Neuron (in vitro differentiated cells): Measurements from ENCODE around the gene UBE2E1.
"Not testable (repeated sequence)": the region's sequence is repeated elsewhere in the genome, so short reads cannot be mapped to it uniquely, and the experiment has no call there.

Source experiments
- H2AFZ ChIP-seq: one replicate; pipeline ENCODE4 v1.6.1; 2013; ENCODE audit warnings: low read depth, mild to moderate bottlenecking, inconsistent platforms, low read length, moderate library complexity
- H3K27me3 ChIP-seq: one replicate; pipeline ENCODE4 v1.6.1; 2013; ENCODE audit warnings: low read length; ENCODE audit not compliant: insufficient read depth
- H3K36me3 ChIP-seq: one replicate; pipeline ENCODE4 v1.6.1; 2013; ENCODE audit warnings: low read length; ENCODE audit not compliant: insufficient read depth
- H3K4me1 ChIP-seq: one replicate; pipeline ENCODE4 v1.6.1; 2013; ENCODE audit warnings: low read length; ENCODE audit not compliant: insufficient read depth
- H3K4me3 ChIP-seq: 2 replicates; pipeline ENCODE4 v1.5.1; 2013; ENCODE audit warnings: mild to moderate bottlenecking, low read length, moderate library complexity
- H3K9me3 ChIP-seq: one replicate; pipeline ENCODE4 v1.6.1; 2013; ENCODE audit warnings: low read length

The UBE2E1 gene

DNA sequence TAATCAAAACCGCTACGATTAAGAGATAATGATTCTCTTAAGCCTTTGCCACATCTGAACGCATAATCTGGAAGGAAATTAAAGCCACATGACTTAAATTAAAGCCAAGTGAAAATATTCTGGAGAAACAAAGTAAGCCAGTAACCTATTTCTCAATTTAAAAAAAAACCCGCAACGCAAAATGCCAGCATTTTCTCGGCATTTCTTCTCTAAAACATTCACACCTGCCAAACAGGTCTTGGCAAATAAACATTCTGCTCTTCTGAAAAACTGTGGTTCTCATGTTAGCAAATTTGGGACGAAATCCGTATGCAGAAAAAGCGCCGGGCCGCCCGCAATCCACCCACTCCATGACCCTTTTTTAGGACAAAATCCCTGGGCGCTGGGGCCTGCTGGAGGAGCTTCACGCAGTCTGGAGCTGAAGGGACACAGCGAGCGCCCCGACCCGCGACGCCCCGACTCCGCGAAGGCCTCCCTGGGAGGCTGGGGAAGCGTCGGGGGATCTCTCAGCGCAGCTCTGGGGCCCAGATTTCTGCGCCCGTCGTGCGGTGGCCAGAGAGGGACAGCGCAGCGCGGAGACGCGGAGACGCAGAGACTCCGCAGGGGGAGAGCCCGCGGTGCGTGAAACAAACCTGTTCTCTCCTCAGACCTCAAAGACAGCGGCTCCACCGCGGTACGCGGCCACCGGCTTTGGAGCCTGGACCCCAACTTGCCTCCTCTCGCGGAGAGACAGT, 110.6 kb downstream of the UBE2E1 start:
- Histone ChIP-seq H3K9me3 (no peaks in the 10 kb centered on the region), H3K4me1 (peaks cover 30% of the 10 kb centered on the region), H3K27me3 (no peaks in the 10 kb centered on the region), H3K36me3 (peaks cover 28% of the 10 kb centered on the region), H3K4me3 (peak overlapping the region; percentile 86), H2AFZ (peak overlapping the region; percentile 82)

DNA sequence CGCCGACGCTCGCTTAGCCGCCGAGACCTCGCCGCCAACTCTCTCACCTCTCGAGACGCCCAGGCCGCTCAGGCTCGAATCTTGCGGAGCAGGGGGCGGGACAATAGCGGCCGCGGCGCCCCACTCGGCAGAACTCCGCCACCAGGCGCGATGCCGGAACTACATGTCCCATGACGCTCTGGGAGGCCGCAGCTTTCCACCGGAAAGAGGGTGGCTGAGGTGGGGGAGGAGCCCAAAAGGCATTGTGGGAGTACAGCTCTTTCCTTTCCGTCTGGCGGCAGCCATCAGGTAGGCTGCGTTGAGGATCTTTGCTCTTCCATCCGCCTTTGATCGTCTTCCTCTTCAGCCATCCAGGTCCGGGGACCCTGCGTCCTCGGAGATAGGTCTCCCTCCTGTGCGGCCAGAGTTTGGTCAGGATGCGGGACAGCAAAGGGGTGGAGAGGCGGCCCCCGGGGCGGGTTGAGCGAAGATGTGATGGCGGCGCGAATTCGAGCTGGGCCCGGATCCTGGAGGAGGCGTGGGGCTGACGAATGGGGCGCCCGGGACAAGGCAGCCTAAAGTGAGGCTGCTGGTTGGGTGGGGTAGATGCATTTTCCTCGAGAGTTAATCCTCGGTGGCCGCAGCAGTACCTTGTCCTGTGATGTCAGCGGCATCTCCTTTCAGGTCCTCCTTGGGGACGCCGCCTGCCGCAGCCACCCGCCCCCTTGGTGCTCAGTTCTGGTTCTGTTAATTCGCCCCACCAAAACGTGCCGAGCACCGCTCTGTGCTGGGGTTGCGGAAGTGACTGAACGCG, 111.3 kb downstream of the UBE2E1 start, which contains the start of the genes NKIRAS1 and RPL15:
TSS of gene NKIRAS1 (minus strand) at position 105 of the 793 bp plus-strand sequence. CDS start 6,086 bp downstream, outside the sequence.
TSS of gene RPL15 (plus strand) at position 247 of the 793 bp plus-strand sequence. CDS start 728 bp downstream, outside the sequence.
- Histone ChIP-seq H3K36me3 (peaks cover 28% of the 10 kb centered on the region), H2AFZ (peak within 1 kb of the TSS; percentile 82), H3K4me3 (peak within 1 kb of the TSS; percentile 86), H3K27me3 (no peaks in the 10 kb centered on the region), H3K9me3 (no peaks in the 10 kb centered on the region), H3K4me1 (peaks cover 30% of the 10 kb centered on the region)

DNA sequence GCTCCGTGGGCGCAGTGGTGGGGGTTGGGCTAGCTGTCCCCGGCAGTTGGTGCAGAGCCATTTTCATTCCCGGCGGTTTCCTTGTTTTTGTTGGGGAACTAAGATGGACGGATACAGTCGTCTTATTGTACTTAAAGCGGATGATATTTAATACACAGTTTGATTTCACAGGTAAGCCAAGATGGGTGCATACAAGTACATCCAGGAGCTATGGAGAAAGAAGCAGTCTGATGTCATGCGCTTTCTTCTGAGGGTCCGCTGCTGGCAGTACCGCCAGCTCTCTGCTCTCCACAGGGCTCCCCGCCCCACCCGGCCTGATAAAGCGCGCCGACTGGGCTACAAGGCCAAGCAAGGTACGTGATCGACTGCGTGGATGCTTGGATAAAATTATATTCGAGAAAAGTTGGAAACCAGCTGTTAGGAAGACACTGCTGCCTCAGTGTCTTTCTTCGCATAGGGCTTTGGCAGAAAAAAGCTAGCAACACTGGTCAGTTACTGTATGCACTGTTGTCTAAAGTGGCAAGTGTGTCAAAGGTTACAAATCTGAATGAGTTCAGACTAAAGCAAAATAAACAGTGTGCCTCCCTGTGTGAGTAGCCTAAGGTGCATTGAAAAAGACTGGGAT, 112.0 kb downstream of the UBE2E1 start:
- Histone ChIP-seq H3K36me3 (peaks cover 28% of the 10 kb centered on the region), H3K4me1 (peaks cover 30% of the 10 kb centered on the region), H3K4me3 (peak overlapping the region; percentile 86)
- H3K9me3 ChIP-seq, H2AFZ ChIP-seq, H3K27me3 ChIP-seq: not testable (repeated sequence)

- H3K36me3 ChIP-seq = peaks cover 28% of the 10 kb centered on the region
- H3K27me3 ChIP-seq, H3K9me3 ChIP-seq, H2AFZ ChIP-seq: not testable (repeated sequence)
- peaks cover 30% of the 10 kb centered on the region for H3K4me1 ChIP-seq
- H3K4me3 ChIP-seq = peak overlapping the region; percentile 86
Observed at GRCh38 chr3:23918331-23918730, 112.6 kb downstream of the UBE2E1 start.

GRCh38 chr3:23919628-23920027, 113.9 kb downstream of the UBE2E1 start:
- Histone ChIP-seq H3K4me1 (peaks cover 25% of the 10 kb centered on the region), H3K9me3 (no peaks in the 10 kb centered on the region), H2AFZ (no peak overlapping the region), H3K36me3 (peaks cover 28% of the 10 kb centered on the region), H3K4me3 (no peak overlapping the region), H3K27me3 (no peaks in the 10 kb centered on the region)

DNA sequence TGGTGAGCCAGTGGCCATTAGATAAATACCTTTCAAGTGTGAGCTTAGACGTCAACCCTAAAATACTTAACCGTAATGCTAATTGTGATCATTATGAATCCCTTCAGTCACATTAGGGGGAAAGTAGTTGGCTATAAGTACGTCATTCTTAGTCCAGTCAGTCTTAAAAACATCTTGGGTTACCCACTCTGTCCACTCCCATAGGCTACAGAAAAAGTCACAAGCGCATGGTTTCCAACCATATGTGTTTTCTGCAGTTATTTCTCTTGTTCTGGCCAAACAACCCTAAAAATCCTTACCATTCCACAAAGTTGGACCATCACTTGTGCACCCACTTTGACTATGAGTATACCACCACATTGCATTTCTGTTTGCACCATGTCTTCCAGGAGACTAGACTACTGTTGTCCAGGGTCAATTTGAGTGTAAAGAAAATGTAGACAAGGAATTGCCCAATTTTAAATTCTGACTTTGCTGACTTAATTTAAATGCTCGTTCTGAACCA, 114.4 kb downstream of the UBE2E1 start:
- Histone ChIP-seq H3K4me3 (no peak overlapping the region), H3K27me3 (no peaks in the 10 kb centered on the region), H2AFZ (no peak overlapping the region), H3K36me3 (peaks cover 28% of the 10 kb centered on the region), H3K4me1 (peaks cover 19% of the 10 kb centered on the region), H3K9me3 (no peaks in the 10 kb centered on the region)

DNA sequence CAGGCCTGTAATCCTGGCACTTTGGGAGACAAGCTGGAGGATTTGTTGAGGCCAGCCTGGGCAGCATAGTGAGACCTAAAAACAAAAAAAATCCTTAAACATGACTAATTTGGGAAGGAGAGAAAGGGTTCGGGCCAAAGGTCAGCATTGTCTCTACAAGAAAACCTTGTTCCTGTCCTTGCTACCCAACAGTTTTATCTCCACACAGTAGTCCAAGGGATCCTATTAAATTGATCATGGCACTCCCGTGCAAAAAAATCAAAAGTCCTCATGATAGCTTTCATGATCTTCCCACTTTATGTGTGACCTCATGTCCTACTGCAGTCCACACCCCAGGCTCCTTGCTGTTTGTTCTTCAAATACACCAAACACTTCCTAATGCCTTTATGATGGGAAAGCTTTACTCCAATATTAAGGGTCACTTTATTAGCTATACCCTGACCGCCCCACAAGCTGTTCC, 115.3 kb downstream of the UBE2E1 start:
- Histone ChIP-seq H2AFZ (no peak overlapping the region), H3K9me3 (no peaks in the 10 kb centered on the region), H3K27me3 (no peaks in the 10 kb centered on the region), H3K4me3 (no peak overlapping the region), H3K36me3 (peaks cover 28% of the 10 kb centered on the region), H3K4me1 (peaks cover 11% of the 10 kb centered on the region)

GRCh38 chr3:23923786-23924185, 118.0 kb downstream of the UBE2E1 start:
- H2AFZ ChIP-seq = no peak overlapping the region
- H3K9me3 ChIP-seq = no peaks in the 10 kb centered on the region
- no peaks in the 10 kb centered on the region for H3K27me3 ChIP-seq
- H3K36me3 ChIP-seq = peaks cover 18% of the 10 kb centered on the region
- no peak overlapping the region for H3K4me3 ChIP-seq
- H3K4me1 ChIP-seq = peaks cover 2% of the 10 kb centered on the region

DNA sequence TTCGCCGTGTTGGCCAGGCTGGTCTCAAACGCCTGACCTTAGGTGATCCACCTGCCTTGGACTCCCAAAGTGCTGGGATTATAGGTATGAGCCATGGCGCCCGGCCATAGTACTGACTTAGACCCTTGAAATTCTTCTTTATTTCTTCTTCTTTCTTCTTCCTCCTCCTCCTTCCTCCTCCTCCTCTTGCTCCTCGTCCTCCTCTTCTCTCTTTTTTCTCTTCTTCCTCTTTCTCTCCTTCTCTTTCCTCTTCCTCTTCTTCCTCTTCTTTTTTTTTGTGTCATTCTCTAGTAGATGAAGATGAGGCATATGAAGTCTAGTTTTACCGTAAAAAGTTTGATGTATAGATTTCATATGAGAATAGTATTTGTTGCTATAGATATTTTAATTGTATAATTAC, 120.5 kb downstream of the UBE2E1 start:
- Histone ChIP-seq H3K27me3 (no peaks in the 10 kb centered on the region), H3K4me1 (no peaks in the 10 kb centered on the region), H3K9me3 (no peaks in the 10 kb centered on the region), H3K4me3 (no peak overlapping the region), H2AFZ (no peak overlapping the region), H3K36me3 (no peaks in the 10 kb centered on the region)

DNA sequence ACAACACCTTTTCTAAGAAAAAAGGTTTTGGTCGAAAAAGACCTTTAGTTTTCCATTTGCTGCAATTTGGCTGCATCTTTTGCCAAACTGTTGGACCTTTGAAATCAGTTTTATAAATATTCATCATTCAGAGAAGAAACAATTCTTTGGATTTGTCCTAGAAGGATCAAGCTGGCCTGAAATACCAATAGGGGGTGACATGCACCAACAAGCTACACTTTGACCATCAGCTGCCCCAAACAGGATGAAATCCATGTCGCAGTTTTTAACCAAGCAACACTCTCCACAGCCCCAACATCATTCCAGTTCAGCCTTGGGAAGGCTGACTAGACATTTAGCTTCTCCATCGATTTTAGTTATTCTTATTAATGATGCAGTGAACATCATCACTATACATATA, 121.0 kb downstream of the UBE2E1 start:
- Histone ChIP-seq H2AFZ (no peak overlapping the region), H3K9me3 (no peaks in the 10 kb centered on the region), H3K27me3 (no peaks in the 10 kb centered on the region), H3K4me1 (no peaks in the 10 kb centered on the region), H3K4me3 (no peak overlapping the region), H3K36me3 (no peaks in the 10 kb centered on the region)

- H3K4me1 ChIP-seq = peaks cover 1% of the 10 kb centered on the region
- H2AFZ ChIP-seq = no peak overlapping the region
- no peaks in the 10 kb centered on the region for H3K36me3 ChIP-seq
- no peaks in the 10 kb centered on the region for H3K9me3 ChIP-seq
- H3K4me3 ChIP-seq = no peak overlapping the region
- H3K27me3 ChIP-seq = no peaks in the 10 kb centered on the region
Observed at GRCh38 chr3:23928524-23928923, 122.8 kb downstream of the UBE2E1 start.

GRCh38 chr3:23931597-23931996, 125.8 kb downstream of the UBE2E1 start:
- no peaks in the 10 kb centered on the region for H3K9me3 ChIP-seq
- peaks cover 16% of the 10 kb centered on the region for H3K4me1 ChIP-seq
- H2AFZ ChIP-seq = no peak overlapping the region
- H3K4me3 ChIP-seq = no peak overlapping the region
- no peaks in the 10 kb centered on the region for H3K27me3 ChIP-seq
- H3K36me3 ChIP-seq = no peaks in the 10 kb centered on the region

- Histone ChIP-seq H3K4me3 (no peak overlapping the region), H3K9me3 (no peaks in the 10 kb centered on the region), H3K27me3 (no peaks in the 10 kb centered on the region), H2AFZ (no peak overlapping the region), H3K4me1 (peaks cover 20% of the 10 kb centered on the region), H3K36me3 (no peaks in the 10 kb centered on the region)
Observed at GRCh38 chr3:23932571-23932970, 126.8 kb downstream of the UBE2E1 start.
